GM12873 (cell line): ENCODE data around the gene SEC23B.

ENCODE experiments used
- TF ChIP-seq, protein P1 (sequence below): IDR thresholded peaks from 2 replicates; pipeline ENCODE4 v1.5.1; 2012; ENCODE audit warnings: low read depth, mild to moderate bottlenecking, moderate library complexity, low read length, control low read depth; ENCODE audit not compliant: insufficient read depth; ENCODE audit errors: missing control alignments

The SEC23B gene

DNA sequence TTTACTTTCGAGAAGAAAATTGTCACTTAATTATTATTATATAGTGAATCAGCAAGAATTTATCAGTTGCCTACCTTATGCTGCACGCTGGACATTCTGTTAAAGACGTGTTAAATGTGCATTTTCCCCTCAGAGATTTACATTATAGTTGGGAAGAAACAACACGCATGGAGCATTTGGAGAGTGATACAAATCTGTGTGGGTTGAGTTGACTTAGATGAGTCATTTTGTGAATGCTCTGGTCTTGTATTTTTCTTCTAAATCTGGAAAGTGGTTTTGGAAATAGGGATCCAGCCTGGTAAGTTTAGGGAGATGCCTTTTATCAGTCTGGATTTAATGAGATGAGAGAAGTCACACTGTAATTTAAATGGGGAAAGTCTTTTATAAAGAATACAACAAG is 35.5 kb downstream of the SEC23B start:
- TF ChIP-seq, protein P1, sequence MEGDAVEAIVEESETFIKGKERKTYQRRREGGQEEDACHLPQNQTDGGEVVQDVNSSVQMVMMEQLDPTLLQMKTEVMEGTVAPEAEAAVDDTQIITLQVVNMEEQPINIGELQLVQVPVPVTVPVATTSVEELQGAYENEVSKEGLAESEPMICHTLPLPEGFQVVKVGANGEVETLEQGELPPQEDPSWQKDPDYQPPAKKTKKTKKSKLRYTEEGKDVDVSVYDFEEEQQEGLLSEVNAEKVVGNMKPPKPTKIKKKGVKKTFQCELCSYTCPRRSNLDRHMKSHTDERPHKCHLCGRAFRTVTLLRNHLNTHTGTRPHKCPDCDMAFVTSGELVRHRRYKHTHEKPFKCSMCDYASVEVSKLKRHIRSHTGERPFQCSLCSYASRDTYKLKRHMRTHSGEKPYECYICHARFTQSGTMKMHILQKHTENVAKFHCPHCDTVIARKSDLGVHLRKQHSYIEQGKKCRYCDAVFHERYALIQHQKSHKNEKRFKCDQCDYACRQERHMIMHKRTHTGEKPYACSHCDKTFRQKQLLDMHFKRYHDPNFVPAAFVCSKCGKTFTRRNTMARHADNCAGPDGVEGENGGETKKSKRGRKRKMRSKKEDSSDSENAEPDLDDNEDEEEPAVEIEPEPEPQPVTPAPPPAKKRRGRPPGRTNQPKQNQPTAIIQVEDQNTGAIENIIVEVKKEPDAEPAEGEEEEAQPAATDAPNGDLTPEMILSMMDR: no peak

DNA sequence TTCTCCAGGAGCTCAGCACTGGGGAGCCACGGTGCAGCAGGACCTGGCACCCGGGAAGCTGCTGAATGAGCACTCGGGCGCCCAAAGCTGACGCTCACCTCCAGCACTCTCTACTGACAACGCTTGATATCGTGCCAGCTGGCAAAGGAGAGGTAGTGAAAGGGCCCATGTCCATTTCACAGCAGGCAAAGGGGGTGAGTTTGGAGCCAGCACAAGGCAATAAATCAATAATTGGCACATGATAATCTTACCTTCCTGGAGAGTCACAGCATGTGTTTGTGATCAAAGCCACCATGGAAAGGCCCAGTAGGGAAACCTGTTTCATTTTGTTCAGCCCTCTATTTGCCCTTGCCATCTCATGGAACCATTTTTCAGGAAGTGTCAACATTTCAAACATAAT is 36.2 kb downstream of the SEC23B start:
- TF ChIP-seq, protein P1: no peak

DNA sequence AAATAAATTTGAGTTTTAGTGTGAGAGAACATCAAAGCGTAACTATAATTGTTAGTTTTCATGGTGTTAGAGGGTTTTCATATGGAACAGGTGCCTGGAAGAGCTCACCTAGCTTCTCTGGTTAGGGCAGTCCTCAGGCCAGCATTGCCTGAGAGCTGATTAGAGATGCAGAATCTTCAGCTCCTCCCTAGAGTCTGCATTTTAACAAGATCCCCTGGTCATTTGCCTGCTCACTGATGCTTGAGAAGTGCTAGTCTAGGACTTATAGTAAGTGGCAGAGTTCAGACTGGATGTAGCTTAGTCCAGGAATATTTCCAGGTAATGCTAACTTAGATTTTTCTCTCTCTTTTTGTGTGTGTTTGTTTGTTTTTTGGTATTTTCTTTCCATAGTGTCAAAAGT is 37.8 kb downstream of the SEC23B start:
- TF ChIP-seq, protein P1: no peak

DNA sequence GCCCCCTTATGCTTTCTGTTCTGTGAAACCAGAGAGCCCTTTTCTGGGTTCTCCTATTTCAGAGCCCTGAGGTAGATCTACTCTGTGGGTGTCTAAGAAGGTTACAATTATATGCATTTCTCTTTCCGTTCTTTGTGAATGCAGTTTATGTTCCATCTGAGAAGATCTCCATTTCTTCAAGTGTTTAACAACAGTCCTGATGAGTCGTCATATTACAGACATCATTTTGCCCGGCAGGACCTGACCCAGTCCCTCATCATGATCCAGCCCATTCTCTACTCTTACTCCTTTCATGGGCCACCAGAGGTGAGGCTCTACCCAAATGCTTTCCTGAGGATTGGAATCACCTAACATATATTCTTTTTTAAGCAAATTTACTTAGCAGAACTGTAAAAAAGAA is 40.7 kb downstream of the SEC23B start:
- TF ChIP-seq, protein P1: no peak

DNA sequence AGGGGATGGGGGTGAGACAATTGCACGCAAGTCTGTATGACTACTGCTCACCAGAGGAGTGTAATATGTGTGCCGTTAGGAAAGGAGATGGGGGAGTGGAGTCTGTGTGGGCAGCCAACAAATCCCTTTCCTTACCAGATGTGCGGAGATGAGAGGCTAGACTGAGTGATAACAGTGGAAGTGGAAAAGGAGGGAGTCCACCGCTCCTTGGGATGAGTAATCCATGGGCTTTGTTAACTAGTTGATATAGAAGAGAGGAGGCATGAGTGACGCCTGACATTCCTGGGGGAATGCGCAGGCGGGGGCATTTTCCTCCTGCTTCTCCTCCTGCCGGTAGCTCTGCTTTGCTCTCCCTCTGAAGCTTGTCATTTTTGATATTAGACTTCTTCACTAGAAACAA is 46.0 kb downstream of the SEC23B start:
- TF ChIP-seq, protein P1: no peak

DNA sequence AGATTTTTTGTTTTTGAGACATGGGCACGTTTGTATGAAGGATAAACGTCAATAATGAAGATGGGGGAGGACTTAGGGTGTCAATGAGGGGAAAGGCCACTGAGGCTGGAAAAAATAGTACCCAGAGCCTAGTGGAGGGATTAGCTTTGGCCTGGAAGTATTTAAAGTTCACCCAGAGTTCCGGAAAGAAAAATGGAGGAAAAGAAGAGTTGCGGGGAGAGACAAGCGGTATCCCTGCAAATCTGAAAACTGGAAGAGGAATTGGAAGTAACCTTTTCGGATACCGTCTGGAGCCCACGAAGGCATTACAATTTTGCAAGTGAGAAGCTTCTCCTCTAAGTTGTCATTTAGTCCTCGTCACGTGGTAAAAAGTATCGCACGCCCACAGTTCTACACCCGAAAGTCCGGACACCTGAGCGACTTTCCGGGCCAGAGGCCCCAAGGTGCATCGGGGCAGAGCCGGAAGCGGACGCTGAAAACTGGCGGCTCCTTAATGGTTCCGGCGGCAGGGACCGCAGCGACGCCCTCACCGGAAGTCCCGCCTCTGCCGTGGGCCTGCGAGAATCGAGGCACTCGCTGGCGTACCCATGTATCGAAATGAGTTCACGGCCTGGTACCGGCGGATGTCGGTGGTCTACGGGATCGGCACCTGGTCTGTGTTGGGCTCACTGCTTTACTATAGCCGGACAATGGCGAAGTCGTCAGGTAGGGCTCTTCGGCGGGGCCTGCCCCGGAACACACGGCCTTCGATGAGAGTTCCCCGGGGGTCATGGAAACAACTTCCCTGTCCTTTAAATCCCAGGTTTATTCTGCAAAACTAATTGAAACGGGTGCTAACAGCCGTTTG is 59.4 kb downstream of the SEC23B start, which contains the start of gene SMIM26:
Gene SMIM26, plus strand, starts transcription at position 541 of the 847 bp plus-strand sequence. Its CDS starts 47 bp downstream, at position 588.
- TF ChIP-seq, protein P1: no peak

DNA sequence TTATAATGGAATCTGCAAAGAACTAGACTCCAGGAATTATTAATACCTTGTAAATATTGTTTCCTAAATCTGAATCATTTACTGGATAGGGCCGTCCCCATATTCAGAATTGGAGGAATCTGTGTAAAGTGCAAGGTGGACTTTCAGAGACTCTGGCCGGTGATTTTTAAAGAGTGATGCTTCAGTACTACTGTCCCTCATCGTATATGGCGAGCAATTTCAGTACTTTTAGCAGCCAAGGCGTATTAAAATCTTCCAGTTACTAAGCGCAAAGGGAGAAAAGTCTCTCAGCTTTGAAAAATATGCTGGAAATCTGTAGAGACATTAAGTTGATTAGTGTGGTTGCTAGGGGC is 60.0 kb downstream of the SEC23B start:
- TF ChIP-seq, protein P1: no peak
